GM19397 (cell line): ENCODE measurements around the gene ISYNA1.

ENCODE experiments used
- ATAC-seq: cut with Tn5 transposase; IDR thresholded peaks from one replicate; pipeline ENCODE4 v1.9.1; 2021; ENCODE audit warnings: mild to moderate bottlenecking, moderate library complexity; ENCODE audit not compliant: unreplicated experiment

The ISYNA1 gene

GRCh38 chr19:18445262-18445948 lies 7.5 kb upstream of the ISYNA1 start:
- ATAC-seq: no peak

GRCh38 chr19:18444513-18444912 lies 6.6 kb upstream of the ISYNA1 start:
- ATAC-seq: no peak

GRCh38 chr19:18443831-18444230 lies 5.9 kb upstream of the ISYNA1 start:
- ATAC-seq: no peak

- no peak for ATAC-seq
Observed at GRCh38 chr19:18443406-18443805, 5.5 kb upstream of the ISYNA1 start.

- no peak for ATAC-seq
Observed at GRCh38 chr19:18442941-18443340, 5.0 kb upstream of the ISYNA1 start.

- no peak for ATAC-seq
Observed at GRCh38 chr19:18441804-18442788, 4.2 kb upstream of the ISYNA1 start.

GRCh38 chr19:18440936-18441803 lies 3.2 kb upstream of the ISYNA1 start:
- no peak for ATAC-seq

- no peak for ATAC-seq
Observed at GRCh38 chr19:18440415-18440877, 2.5 kb upstream of the ISYNA1 start.

- no peak for ATAC-seq
Observed at GRCh38 chr19:18439910-18440237, 1.9 kb upstream of the ISYNA1 start.

GRCh38 chr19:18439025-18439909 lies 1.3 kb upstream of the ISYNA1 start:
- no peak for ATAC-seq

GRCh38 chr19:18438331-18439024 lies 545 bp upstream of the ISYNA1 start:
- ATAC-seq: no peak

GRCh38 chr19:18436671-18437490 lies 1.1 kb downstream of the ISYNA1 start:
- ATAC-seq: peak; percentile 47

GRCh38 chr19:18435842-18436670 lies 1.9 kb downstream of the ISYNA1 start:
- no peak for ATAC-seq

- no peak for ATAC-seq
Observed at GRCh38 chr19:18435178-18435841, 2.6 kb downstream of the ISYNA1 start.

GRCh38 chr19:18434411-18435175 lies 3.3 kb downstream of the ISYNA1 start:
- ATAC-seq: no peak

GRCh38 chr19:18433735-18434398 lies 4.1 kb downstream of the ISYNA1 start:
- ATAC-seq: no peak
